ENCODE measurements around the gene RNU1-3. TPM values are rescaled to one million over a fixed set of nuclear protein-coding genes. Genes with fewer than 3 reads are reported as not detected.
A peak's percentile ranks its signal among the peaks of the same experiment; 100 is the strongest.
"Not testable (repeated sequence)": the region's sequence is repeated elsewhere in the genome, so short reads cannot be mapped to it uniquely, and the experiment has no call there.

Gene RNU1-3
- total and polyA plus RNA-seq, 2 of the 13 experiments (the other 11 are each of a cell fraction or from before 2014, with no cell fraction given), result under 0.01 to 11,018 TPM

DNA sequence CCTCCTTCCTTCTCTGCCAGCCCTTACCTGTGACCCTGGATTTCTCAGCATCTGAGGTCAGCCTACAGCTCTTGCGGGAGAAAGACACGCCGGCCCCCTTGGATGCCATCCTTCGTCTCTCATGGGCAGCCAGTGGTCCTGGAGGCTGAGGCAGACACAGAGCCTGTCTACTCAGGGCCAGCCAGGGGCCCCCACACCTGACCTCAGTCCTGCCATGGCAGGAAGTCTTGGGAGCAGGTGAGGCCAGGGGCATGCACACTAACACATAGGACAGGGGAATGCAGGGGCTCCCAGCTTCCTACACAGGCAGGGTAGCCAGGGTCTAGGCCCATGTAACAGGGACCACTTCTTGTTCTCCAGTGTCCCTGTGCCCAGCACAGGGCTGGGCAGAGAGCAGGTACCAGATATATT lies 23.7 kb downstream of the RNU1-3 start (continued):
- not testable (repeated sequence) for TF ChIP-seq ZBTB40 (IDR thresholded peaks at IDR 0.05)
- peak; percentile 65; the same call in 1 of the 2 replicates for TF ChIP-seq ZBTB40 (CRISPR knock-in tag; IDR thresholded peaks at IDR 0.05)
- TF ChIP-seq ZSCAN21 (CRISPR knock-in tag; IDR thresholded peaks at IDR 0.05; ENCODE audit: borderline replicate concordance), result 0 out of 2 replicates have a peak, but pooled peaks have one; percentile 10
- peak; percentile 6; the same call in 1 of the 2 replicates for TF ChIP-seq ZNF143 (CRISPR knock-in tag; IDR thresholded peaks at IDR 0.05)
- peak; percentile 45; the same call in 1 of the 2 replicates for TF ChIP-seq ZNF225 (CRISPR knock-in tag; IDR thresholded peaks at IDR 0.05)
- TF ChIP-seq ZSCAN31 (CRISPR knock-in tag; IDR thresholded peaks at IDR 0.05; ENCODE audit: low read depth), result 0 out of 2 replicates have a peak, but pooled peaks have one; percentile 15
- TF ChIP-seq ZBTB7A (CRISPR knock-in tag; IDR thresholded peaks at IDR 0.05), result peak; percentile 30; the same call in 1 of the 2 replicates
- TF ChIP-seq ZFP41 (CRISPR knock-in tag; IDR thresholded peaks at IDR 0.05; ENCODE audit: borderline replicate concordance), result peak; percentile 75; the same call in 1 of the 2 replicates
- TF ChIP-seq, protein P1, sequence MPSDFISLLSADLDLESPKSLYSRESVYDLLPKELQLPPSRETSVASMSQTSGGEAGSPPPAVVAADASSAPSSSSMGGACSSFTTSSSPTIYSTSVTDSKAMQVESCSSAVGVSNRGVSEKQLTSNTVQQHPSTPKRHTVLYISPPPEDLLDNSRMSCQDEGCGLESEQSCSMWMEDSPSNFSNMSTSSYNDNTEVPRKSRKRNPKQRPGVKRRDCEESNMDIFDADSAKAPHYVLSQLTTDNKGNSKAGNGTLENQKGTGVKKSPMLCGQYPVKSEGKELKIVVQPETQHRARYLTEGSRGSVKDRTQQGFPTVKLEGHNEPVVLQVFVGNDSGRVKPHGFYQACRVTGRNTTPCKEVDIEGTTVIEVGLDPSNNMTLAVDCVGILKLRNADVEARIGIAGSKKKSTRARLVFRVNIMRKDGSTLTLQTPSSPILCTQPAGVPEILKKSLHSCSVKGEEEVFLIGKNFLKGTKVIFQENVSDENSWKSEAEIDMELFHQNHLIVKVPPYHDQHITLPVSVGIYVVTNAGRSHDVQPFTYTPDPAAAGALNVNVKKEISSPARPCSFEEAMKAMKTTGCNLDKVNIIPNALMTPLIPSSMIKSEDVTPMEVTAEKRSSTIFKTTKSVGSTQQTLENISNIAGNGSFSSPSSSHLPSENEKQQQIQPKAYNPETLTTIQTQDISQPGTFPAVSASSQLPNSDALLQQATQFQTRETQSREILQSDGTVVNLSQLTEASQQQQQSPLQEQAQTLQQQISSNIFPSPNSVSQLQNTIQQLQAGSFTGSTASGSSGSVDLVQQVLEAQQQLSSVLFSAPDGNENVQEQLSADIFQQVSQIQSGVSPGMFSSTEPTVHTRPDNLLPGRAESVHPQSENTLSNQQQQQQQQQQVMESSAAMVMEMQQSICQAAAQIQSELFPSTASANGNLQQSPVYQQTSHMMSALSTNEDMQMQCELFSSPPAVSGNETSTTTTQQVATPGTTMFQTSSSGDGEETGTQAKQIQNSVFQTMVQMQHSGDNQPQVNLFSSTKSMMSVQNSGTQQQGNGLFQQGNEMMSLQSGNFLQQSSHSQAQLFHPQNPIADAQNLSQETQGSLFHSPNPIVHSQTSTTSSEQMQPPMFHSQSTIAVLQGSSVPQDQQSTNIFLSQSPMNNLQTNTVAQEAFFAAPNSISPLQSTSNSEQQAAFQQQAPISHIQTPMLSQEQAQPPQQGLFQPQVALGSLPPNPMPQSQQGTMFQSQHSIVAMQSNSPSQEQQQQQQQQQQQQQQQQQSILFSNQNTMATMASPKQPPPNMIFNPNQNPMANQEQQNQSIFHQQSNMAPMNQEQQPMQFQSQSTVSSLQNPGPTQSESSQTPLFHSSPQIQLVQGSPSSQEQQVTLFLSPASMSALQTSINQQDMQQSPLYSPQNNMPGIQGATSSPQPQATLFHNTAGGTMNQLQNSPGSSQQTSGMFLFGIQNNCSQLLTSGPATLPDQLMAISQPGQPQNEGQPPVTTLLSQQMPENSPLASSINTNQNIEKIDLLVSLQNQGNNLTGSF (CRISPR knock-in tag; IDR thresholded peaks at IDR 0.05), result 0 out of 2 replicates have a peak, but pooled peaks have one; percentile 20
- TF ChIP-seq KDM5B (CRISPR knock-in tag; IDR thresholded peaks at IDR 0.05; ENCODE audit: borderline replicate concordance), result peak; percentile 17; the same call in 1 of the 2 replicates
- peak; percentile 92 for TF ChIP-seq NRL (CRISPR knock-in tag; IDR thresholded peaks at IDR 0.05; ENCODE audit: borderline replicate concordance)
- TF ChIP-seq ZNF280B (CRISPR knock-in tag; IDR thresholded peaks at IDR 0.05; ENCODE audit: borderline replicate concordance), result peak; percentile 85; the same call in 1 of the 2 replicates
- TF ChIP-seq ZNF891 (CRISPR knock-in tag; IDR thresholded peaks at IDR 0.05), result peak; percentile 77; the same call in 1 of the 2 replicates

Data from HepG2 (cell line).